ENCODE results near the gene THSD7B.

DNA sequence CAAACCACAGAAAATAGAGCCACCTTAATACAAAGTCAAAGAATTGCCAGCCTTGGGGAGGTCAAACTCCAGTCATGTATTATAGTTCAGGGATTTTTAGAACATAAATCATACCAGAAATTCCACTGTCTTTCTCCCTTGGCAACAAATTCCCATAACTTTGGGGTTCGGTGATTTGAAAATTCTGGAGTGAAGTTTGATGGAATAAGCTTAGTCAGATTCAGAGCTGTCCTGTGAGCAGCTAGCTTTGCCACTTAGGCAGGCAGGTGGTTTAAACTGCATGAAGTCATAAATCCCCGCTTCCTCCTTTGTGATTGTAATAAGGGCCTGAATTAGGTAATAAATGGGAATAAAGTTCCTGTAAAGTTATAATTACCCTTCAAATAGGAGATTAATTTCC is 741.9 kb downstream of the THSD7B start:
- no peak for TF ChIP-seq POLR2AphosphoS5 (IDR thresholded peaks at IDR 0.05; ENCODE audit: borderline replicate concordance, low read depth, low read length)
- no peak for TF ChIP-seq EZH2 (IDR thresholded peaks at IDR 0.05)
